ENCODE measurements around the gene POLD2.

POLD2 gene

GRCh38 chr7:44102846-44103565 is 20.3 kb downstream of the POLD2 start:
- no peak for DNase-seq (ENCODE audit: low read depth in 2 of 2)

DNA sequence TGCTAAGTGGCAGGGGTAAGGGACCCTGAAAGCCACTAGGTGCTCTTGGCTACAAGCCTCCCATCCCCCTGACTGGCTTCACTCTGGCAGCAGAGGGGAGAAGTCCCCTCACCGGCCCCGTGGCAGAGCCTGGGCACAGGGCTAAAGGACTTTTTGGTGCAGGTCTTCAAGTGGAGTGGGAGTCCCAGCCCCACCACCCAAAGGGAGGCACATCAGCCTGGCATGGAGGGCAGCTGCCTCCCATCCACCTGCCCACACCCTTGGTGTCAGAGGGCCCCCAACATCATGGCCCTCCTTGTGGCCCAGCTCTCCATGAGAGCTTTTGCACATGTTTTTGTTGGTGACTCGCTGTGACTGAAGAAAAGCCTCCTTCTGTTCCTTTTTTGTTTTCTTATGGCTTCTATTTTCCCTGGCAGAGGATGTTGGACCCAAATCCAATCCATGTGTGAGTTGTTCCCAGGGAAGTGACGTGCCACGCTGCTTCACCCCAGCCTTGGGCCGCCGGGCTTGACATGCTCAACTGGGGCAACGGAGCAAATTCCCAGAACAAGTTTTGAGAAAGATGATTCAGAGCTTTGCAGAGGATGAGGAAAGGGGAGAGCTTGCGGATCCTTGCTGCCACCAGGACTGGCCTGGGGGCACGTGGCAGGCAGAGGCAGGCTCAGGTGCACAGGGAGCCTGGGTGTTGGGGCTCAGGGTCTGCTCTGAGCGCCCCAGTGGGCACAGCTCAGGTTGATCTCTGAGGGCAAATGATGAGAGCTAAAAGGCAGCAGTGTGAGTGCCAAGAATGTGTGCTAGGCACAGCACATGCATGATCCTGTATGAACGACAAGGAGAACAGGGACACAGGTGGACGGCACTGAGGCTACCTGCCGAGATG is 21.1 kb downstream of the POLD2 start:
- no peak for DNase-seq (ENCODE audit: low read depth in 2 of 2)

DNA sequence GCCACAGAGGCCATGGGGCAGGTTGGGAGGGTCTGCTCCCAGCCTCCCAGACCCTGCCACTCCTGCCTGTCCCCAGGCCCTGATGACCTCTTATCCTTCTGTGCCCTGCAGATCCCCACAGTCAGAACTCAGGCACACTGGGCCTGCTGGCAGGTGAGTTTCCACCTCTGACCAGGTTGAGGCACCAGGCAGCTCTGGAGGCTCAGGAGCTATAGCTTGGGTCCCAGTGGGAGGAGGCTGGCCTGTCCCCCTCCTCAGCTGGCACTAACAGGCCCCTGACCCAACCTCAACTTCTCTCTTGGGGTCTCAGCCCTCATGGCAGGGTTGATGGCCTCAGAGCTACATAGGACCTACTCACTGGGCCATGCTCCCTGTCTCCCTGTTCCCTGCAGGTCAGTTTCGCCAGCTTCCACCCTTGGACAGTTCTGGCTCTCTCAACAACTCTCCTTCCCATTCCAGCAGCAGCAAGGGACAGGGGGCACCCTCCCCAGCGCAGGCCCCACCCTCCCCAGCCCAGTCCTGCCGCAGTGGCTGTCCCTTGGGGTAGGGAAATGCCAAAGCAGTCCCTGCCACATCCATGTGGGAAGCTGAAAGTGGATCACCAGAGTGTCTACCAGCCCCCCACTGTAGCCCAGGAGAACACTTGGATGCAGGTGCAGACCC is 21.9 kb downstream of the POLD2 start:
- no peak for DNase-seq (ENCODE audit: low read depth in 2 of 2)

DNA sequence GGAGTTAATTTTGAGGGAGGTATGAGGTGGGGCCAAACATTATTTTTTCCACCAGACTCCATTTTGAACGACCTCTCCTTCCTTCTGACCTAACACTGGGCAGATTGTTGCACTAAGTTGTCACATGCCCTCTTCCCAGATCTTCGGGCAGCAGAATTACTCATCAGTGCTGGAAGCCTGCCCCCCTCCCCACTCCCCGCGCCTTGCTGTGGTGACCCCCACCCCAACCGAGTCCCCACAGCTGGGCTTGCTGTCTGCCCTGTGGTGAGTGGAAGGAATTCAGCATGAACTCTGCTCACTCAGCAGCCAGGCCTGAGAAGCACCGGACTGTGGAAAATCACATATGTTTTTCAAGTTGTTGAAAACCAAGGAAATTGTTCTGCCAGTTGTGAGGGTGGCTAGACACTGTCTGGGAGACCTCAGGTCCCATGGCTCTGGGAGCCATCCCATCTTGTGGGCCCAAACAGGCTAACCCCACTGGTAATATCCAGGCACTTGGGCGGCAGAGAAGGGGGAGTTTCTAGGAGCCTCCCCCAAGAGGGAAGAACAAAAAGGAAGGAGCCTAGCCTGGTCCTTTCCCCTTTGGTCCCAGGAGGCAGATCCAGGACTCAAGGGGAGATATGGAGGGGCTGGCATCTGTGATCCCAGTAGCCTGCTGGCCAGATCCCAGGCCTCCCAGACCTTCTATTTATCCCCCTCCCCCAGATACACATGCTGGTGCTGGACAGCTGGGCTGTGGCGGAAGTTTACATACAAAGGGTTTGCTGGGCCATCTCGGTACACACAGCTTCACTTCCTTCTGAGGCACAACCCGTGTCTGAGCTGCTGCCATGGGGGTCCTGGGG is 22.7 kb downstream of the POLD2 start:
- DNase-seq (ENCODE audit: low read depth in 2 of 2), result no peak

DNA sequence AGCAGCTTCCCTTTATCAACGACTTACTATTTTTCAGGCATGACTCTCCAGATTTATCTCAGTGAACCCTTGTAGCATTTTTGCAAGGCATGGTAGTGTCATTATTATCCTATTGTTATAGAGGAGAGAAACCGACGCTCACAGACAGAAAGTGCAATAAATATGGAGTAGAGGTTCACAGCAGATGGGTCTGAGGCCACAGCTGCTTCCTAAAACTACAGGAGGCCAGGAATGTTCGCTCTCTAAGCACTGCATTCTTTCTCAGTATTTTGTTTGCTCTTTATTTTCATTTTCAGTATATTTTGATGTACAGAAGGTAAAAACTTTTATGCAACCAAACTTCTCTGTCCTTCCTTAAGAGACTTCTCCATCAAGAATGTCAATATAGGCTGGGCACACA is 23.7 kb downstream of the POLD2 start:
- DNase-seq (ENCODE audit: low read depth in 2 of 2), result no peak

DNA sequence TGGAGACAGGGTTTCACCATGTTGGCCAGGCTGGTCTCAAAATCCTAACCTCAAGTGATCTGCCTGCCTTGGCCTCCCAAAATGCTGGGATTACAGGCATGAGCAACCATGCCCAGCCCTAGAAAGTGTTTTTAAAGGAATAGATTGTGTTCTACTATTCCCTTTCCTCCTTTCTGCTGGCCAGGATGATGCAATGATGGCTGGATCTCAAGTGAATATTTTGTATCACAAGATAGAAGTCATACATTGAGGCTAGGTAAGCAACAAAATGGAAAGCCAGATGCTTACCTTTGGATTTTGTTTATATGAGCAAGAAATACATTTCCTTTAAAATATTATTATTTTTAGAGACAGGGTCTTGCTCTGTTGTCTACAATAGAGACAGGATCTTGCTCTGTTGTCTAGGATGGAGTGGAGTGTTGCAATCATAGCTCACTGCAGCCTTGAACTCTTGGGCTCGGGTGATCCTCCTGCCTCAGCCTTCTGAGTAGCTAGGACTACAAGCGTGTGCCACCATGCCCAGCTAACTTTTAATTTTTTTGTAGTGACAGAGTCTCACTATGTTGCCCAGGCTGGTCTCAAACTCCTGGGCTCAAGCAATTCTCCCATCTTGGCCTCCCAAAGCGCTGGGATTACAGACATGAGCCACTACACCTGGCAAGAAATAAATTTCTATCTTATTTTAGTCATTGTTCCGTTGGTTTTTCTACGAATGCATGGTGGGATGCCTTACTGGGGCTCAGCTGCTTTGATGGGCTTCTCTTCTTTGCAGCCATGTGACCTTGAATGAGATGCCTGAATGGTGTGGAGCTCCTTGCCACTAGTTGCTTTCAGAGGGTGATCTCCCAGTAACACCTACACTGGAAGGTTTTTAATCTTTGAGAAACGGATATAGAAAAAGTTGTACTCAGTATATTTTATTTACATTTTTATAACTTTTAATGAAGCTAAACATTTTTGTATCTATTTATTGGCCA is 25.0 kb downstream of the POLD2 start:
- no peak for DNase-seq (ENCODE audit: low read depth in 2 of 2)

GRCh38 chr7:44097064-44097932 is 26.1 kb downstream of the POLD2 start:
- no peak for DNase-seq (ENCODE audit: low read depth in 2 of 2)

DNA sequence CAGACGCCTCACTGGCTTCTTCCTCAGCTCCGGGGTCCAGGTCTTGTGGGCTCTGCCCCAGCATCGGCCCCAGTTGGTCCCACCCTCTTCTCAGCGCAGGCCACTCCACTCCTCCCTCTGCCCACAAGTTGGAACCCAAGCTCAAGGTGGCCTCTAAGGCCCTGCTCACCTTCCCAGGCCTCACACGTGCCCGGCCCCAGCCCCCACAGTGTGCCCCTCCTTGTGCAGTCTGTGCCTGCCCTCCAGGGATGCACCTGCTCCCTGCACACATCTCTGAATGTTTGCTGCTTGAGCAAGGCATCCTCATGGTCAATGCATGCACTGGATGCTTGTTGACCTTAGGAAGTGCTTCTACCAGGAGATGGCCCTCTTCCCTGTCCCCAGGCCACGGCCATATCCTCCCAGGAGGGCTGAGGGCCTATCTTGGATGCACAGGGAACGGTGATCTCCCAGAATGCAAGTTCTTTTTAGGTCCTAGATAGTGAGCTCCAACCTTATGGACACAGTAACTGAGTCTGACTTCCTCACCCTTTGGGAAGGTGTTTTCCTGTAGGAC is 26.9 kb downstream of the POLD2 start:
- no peak for DNase-seq (ENCODE audit: low read depth in 2 of 2)

GRCh38 chr7:44095781-44096180 is 27.6 kb downstream of the POLD2 start:
- DNase-seq (ENCODE audit: low read depth in 2 of 2), result no peak

GRCh38 chr7:44094883-44095592 is 28.3 kb downstream of the POLD2 start:
- DNase-seq (ENCODE audit: low read depth in 2 of 2), result no peak

- DNase-seq (ENCODE audit: low read depth in 2 of 2), result no peak
Measured at GRCh38 chr7:44094365-44094764, 29.0 kb downstream of the POLD2 start.

- no peak for DNase-seq (ENCODE audit: low read depth in 2 of 2)
Measured at GRCh38 chr7:44093102-44093641, 30.2 kb downstream of the POLD2 start.

DNA sequence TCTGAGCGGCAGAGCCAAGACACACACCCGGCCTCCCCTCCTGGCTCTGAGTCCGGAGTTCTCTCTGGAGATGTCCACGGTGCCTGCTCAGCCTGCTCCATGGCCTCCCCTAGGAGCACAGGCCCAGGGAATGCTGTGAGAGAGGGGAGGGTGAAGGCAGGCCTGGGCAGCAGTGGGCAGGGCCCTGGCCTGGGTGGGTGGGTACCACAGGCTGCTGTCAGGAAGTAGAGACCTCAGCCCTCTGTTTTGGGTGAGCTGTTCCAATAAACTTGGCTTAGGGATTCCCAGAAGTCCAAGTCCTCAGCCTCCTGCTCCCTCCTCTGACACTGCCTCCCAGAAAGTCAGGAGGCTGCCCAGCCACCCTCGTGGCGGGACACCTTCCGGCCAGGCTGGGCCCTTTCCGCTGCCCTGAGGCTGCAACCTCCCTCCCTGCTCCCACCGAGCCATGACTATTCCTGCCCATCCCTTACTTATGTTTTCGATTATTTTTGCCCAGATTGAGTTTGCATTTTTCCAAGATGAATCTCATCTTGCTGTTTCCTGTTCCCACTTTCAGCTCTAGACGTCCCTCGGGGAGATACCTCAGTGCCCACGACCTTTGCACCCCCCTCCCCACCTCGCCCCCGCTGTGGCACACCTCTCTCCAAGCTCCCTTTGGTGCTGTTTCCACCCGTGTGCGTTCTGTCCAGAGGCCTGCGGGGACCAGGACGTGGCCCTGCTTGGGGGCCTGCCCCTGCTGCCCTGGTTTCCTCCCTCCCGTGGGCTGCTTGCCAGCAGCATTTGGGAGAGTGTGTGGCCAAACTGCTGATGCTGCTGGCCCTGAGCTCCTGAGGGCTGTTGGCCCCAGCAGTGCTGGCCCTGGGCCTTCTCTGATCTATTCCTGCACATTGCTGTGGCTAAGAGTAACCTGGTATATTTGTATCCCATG is 35.2 kb downstream of the POLD2 start:
- DNase-seq (ENCODE audit: low read depth in 2 of 2), result no peak

GRCh38 chr7:44086627-44087026 is 36.7 kb downstream of the POLD2 start:
- no peak for DNase-seq (ENCODE audit: low read depth in 2 of 2)

DNA sequence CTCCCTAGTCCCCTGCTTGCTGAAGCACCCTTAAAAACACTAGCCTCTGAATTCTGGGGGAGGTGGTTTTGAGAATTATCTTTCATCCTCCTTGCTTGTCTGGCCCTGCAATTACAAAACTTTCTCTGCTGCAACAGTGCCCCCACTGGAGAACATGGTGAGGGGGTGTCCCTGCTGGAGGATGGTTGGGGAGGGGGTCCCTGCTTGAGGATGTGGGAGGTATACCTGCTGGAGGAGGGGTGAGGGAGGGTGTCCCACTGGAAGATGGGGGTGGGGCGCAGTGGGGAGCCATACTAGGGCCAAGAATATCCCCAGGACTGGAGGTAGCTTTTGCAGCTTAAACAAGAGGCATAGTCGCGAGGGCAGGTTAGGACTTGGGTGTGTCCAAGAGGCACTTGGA is 37.8 kb downstream of the POLD2 start:
- no peak for DNase-seq (ENCODE audit: low read depth in 2 of 2)

DNA sequence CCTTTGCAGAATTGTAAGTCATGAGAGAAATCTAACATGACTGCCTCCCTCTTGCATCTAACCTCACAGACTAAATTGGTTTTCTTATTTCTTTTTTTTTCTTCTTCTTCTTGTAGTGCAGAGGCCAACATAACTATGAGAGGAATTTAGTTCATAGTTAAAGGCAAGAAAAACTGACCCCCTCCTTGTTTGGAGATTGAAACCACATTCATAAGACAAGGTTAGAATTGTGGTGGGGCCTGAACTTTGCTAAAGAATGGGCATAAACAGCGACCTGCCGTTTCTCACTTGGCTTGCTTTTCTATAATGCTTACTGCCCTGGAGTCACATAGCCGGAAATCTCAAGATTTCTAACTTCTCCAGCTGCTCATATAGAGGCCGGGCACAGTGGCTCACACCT is 38.6 kb downstream of the POLD2 start:
- no peak for DNase-seq (ENCODE audit: low read depth in 2 of 2)

DNA sequence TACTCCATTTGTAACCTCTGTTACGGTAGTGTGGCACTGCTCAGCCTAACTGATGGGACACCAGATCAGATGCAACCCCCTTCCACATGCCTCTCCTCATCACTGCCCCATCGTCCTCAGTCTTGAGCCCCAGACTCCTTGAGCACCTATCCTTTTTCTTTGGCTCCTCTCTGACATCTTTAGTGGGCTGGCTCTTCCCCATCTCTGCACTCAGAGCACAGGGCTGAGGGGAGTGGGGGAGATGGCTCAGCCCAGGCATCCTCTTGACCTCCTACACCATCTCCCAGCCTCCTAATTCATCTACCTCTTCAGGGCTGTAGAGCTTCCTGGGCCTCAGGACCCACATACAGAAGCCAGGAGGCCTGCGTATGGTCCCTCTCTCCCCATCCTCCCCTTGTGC is 39.6 kb downstream of the POLD2 start:
- DNase-seq (ENCODE audit: low read depth in 2 of 2), result no peak
